ENCODE data around the gene ASCL3.
"Not testable (repeated sequence)": the region's sequence is repeated elsewhere in the genome, so short reads cannot be mapped to it uniquely, and the experiment has no call there.

ASCL3 gene

DNA sequence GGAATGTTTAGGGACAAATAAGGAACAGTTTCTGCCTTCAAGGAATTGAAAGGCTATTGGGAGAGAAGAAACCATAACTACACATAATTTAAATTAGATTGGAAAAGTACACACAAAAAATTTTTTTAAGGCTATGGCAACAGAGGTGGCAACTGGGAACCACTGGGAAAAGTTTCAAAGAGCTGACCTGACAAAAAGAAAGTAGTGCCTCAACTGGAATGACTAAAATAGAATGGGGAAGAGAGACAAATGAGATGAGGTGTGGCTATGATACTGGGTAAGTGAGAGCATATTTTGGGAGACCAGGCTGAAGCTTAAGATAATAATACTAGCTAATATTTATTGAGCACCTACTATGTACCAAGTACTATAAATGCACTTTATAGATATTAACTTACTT, 34.7 kb downstream of the ASCL3 start:
- no peak for DNase-seq

DNA sequence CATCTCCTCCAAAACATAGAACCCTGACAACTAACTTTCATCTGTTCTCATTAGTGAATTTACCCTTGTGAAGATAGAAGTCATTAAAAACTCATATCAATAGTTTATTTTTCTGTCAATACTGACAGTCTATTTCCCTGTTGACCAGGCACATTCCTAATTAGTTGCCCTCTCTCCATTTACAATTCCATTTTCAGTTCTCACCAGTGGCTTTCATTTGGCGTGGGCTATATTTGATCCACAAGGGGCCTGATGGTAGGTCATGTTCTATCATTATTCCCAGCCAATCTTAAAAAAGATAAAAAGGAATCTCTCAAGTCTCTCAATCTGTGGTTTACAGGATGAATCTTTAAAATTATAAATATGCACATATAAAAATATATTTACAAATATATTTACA, 35.7 kb downstream of the ASCL3 start:
- DNase-seq, result no peak

DNA sequence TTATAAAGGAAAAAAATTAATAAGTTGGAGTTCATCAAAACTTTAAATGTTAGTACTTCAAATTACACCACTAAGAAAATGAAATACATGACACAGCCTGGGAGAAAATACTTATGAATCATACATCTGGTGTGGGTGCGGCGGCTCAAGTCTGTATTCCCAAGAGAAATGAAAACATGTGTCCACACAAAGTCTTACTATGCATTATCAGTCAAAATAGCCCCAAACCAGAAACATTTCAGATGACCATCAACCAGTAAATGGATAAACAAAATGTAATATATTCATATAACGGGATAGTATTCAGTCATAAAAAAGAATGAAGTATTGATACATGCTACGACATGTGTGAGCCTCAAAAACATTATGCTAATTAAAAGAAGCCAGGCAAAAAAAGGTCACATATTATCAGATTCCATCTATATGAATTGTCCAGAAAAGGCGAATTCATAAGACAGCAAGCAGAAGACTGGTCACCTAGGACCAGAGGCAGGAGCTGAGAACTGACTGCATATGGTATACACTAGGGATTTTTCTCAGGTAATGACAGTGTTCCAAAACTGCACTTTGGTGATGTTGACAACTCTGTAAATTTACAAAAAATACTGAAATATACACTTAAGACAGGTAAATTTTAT, 37.2 kb downstream of the ASCL3 start:
- peak; percentile 1 for DNase-seq

DNA sequence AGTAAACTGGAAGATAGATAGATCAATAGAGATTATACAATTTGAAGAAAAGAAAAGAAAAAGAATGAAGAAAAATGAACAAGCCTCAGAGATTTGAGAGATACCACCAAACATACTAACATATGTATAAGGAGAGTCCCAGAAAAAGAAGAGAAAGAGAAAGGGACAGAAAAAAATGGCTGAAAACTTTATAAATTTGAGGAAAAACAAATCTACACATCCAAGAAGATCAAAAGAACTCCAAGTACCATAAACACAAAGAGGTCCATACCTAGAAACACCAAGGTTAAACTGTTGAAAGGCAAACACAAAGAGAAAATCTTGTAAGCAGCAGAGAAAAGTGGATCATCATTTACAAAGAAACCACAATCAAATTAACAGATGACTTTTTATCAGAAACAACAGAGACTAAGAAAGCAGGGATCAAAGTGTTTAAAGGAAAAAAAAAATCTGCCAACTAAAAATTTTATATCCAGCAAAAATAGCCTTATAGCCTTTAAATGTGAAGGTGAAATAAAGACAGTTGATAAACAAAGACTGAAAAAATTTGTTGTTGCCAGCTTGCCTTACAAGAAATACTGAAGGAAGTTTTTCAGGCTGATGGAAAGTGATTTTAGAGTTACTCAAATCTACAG, 43.6 kb downstream of the ASCL3 start:
- DNase-seq, result no peak

DNA sequence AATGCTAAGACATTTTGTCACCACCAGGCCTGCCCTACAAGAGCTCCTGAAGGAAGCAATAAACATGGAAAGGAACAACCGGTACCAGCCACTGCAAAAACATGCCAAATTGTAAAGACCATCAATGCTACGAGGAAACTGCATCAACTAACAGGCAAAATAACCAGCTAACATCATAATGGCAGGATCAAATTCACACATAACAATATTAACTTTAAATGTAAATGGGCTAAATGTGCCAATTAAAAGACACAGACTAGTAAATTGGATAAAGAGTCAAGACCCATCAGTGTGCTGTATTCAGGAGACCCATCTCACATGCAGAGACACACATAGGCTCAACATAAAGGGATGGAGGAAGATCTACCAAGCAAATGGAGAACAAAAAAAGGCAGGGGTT, 51.6 kb downstream of the ASCL3 start:
- not testable (repeated sequence) for DNase-seq

Measured in T1000 (cell line).